NCI-H2227 (cell line): ENCODE data around the gene TBC1D1.

Source experiments
- DNase-seq: peaks from one replicate; lab custom pipeline; 2025; ENCODE audit not compliant: unreplicated experiment; lab: John Stamatoyannopoulos, UW

TBC1D1 gene

DNA sequence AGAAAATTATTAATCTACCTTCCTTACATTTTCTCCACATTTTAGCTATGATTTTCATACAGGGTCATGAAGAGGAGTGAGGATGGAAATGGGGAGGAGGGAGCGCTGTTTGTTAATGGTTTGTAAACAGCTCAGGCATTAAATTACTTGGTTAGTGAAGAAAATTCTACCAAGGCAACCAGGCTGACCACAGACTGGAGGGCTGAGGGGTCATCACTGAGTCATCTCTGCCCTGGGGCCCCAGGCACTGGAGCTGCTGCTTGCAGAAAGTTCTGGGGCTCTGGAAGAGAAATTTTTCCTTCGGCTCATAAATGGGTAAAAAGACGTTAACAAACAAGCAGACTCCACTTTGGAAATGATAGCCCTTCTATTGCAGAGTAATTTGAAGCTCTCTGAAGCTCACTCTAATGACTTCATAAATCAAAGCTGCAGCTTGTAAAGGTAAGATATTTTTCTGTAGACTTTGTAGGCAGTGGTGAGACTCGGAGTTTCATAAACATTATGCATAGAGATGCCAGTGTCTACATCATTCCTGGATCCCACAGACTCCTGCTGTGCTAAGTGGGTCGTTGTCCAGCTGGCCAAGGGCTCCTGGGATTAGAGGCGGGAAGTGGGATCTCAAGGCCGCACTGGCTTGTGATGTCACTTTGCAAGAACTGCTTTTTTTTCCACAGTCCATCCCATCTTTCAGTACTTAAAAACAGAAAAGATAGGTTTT, 228.9 kb downstream of the TBC1D1 start:
- peak; percentile 55 for DNase-seq

DNA sequence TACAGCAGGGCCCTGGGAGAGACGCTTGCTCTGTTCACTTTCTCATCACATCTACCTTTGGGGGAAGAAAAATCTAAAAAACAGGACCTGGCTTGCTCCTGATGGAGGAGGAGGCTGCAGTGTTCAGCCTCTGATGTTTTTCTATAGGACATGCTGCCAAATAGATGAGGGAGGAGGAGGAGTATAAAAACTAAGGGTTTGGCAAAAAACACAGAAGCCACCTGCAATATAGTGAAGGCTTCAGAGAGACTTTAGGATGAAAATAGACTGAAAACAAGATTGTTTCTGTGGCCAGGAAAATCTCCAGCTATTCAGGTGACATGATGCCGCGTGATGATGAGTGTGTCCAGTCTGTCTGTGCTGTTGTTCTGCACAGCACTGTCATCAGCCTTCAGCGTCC, 229.9 kb downstream of the TBC1D1 start:
- no peak for DNase-seq

- DNase-seq, result no peak
These were observed 231.2 kb downstream of the TBC1D1 start for GRCh38 chr4:38122060-38122459.

- DNase-seq, result no peak
These were observed 232.7 kb downstream of the TBC1D1 start for GRCh38 chr4:38123555-38123954.

DNA sequence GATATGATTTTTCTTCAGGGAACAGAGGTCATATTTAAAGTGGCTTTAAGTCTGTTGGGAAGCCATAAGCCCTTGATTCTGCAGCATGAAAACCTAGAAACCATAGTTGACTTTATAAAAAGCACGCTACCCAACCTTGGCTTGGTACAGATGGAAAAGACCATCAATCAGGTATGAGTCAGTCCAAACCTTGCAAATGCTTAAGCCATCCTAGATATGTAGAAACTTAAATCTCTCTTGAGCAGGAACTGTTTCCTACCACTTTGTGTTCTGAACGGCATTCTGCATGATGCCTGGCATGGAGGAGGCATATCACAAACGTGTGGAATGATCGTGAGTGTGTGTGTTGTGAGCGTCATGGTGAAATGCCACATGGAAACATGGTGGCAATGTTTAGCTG, 234.1 kb downstream of the TBC1D1 start:
- no peak for DNase-seq

DNA sequence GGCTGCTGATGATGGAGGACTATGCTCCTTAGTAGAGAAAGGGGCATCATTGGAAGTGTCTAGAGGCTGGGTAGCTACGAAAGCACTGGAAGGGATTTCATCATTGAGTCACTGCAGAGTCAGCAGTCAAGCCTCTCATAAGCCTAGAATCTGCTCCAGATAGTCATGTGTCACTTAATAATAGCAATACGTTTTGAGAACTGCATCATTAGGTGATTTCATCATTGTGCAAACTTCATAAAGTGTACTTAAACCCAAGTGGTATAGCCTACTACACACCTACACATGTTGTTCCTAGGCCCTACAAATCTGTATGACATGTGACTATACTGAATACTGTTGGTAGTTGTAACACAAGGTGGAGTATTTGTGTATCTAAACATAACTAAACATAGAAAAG, 234.9 kb downstream of the TBC1D1 start:
- no peak for DNase-seq

DNA sequence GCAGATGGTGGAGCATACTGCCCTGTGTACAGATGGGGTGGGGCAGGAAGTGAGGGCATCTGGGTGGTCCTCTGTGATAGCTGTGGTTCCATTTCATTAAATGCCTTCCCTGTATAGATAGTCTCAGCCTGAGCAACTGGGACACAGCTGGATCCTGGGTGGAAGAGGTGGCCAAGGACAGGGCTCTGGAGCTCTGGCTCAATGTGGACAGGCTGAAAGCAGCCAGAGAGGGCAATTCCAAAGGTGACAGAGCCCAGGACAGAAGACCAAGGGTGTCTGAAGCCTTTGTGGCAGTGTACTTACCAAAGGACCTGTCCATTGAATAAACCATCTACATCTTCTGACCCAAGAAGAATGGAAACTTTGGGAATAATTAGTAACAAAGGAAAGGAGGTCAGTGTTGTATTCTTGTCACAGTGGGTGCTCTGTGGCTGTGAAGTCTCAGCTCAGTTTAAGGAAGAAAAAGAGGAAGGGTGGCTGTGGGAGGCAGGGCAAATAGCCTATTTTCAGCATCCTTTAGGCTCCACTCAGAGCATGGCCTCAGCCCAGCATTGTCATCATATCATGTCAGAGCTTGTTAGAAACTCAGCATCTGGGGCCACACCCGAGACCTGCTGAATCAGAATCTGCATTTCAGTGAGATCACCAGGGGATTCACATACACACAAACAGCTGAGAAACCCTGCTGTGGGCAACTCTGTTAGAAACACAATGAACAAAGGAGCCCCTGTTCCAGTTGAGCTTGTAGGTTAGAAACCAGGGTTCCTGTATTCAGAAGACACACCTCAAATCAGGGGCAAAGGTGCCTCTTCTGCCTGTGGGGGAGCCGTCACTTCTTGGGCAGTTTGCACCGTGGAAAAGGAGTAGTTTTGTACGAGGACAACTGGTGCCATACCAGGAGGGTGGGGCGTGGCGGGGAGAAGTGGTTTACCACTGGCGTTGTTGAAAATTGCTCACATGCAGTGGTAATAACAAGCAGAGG, 237.9 kb downstream of the TBC1D1 start:
- DNase-seq, result no peak

DNA sequence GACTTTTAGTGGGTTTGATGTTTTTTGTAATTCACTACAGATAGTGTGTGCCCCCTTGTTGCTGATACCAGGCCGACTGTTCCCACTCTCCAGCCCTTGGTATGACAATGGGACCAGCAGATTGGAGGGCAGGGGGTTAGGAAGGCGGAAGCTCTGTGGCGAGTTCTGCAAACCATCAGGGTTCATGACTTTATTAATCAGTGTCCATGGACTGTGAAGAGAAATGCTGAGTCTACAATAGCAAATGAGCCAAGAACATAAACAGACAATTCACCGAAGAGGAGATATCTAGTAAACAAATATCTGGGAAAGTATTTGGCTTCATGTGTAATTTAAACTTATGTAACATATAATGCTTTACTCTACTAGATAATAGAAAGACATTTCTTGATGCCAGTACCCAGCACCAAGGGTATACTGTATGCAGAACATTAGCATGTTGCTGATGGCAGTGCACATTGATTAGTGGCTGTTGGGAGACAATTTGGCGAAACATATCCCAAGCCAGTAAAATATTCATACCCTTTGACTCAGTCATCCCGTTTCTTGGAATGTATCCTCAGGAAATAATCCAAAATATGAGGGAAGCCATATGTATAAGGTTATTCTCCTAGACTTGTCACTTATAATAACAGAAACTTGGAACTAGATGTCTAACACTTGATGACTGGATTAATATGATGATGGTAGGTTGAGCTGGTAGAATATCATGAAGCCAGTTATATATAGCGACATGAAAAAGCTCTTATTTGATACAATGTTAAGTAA, 238.8 kb downstream of the TBC1D1 start:
- no peak for DNase-seq

GRCh38 chr4:38130884-38131283, 240.0 kb downstream of the TBC1D1 start:
- DNase-seq, result no peak

- peak; percentile 34 for DNase-seq
These were observed 240.6 kb downstream of the TBC1D1 start for GRCh38 chr4:38131371-38132091.

DNA sequence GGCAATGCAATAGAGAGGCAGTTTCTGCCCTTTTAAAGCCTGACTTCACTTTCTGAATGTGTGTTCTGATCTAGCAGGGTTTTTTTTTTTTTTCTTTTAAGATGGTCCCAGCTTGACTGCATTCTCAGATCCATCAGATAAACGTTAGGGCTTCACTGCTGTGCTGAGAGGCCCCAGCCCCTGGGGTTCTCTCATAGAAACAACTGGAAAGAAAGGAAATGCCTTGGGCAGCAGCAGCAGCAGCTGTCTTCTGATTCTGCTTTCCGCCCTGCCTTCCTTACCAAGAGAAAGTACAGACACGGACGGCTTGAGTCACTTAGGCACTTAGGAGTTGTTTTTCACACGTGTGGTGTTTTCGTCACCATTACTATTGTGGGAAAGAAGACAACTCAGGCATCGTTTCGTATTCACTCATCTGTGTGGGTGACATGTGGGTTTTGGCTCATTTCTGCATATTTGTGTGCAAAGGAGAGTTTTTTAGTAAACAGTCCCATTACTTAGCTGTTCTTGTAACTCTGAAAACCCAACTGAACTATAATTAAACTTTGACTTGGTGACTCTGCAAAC, 241.3 kb downstream of the TBC1D1 start:
- peak; percentile 26 for DNase-seq

- DNase-seq, result no peak
These were observed 242.2 kb downstream of the TBC1D1 start for GRCh38 chr4:38132843-38133662.

- no peak for DNase-seq
These were observed 243.0 kb downstream of the TBC1D1 start for GRCh38 chr4:38133711-38134480.

DNA sequence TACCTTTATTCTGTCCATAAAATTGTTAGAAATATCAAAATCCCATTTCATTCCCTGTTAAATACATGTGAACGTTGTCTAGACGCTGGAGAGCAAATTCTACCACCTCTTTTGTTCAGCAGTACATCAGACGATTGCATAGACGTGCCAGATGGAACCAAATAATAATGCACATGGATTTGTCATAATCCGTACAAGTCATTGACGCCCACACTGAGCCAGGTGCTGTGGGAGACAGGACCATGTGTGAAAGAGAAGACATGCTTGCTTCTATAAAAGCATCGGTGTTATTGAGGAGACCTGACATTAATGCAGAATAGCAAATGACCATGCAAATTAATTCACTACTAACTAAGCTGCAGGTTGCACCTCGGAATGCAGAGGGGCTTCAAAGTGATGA, 244.3 kb downstream of the TBC1D1 start:
- no peak for DNase-seq

DNA sequence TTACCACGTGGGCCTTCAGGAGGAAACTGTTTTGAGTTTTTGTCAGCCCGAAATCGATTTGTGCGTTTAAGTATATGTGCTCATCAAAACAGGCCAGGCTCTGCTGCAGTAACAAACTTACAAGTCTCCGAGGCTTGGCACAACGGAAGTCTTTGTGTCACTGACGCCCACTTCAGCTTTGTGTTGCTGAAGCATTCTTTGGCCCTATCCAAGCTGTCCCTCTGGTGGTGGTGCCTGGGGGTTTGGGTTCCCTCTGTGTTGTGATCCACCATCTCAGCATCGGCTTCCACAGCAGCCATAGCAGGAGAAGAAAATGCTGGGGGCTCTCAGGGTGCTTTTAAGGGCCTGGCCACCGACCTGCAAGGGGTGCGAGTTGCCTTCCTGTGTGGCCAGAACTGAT, 245.7 kb downstream of the TBC1D1 start:
- DNase-seq, result no peak

GRCh38 chr4:38137080-38137479, 246.2 kb downstream of the TBC1D1 start:
- no peak for DNase-seq

GRCh38 chr4:38138363-38138762, 247.5 kb downstream of the TBC1D1 start:
- DNase-seq, result no peak

GRCh38 chr4:38139187-38139586, 248.3 kb downstream of the TBC1D1 start:
- no peak for DNase-seq
